KMS-11 (cell line): ENCODE data around the gene CPZ.

ENCODE experiments used
- H2AFZ ChIP-seq: fragments of 200-600 bp; sonication (generic); 2 replicates; pipeline ENCODE4 v1.6.1; 2016; ENCODE audit warnings: antibody characterized with exemption, mixed run types, low read depth
- H3K27ac ChIP-seq: fragments of 200-600 bp; sonication (generic); 2 replicates; pipeline ENCODE4 v1.6.1; 2016; ENCODE audit warnings: mild to moderate bottlenecking, mixed run types
- H3K27me3 ChIP-seq: fragments of 200-600 bp; sonication (generic); 2 replicates; pipeline ENCODE4 v1.6.1; 2017; ENCODE audit warnings: mild to moderate bottlenecking, low read depth, mixed run types, moderate library complexity; ENCODE audit not compliant: insufficient read depth
- H3K36me3 ChIP-seq: fragments of 200-600 bp; sonication (generic); 2 replicates; pipeline ENCODE4 v1.6.1; 2017; ENCODE audit warnings: mild to moderate bottlenecking, mixed run types; ENCODE audit not compliant: insufficient read depth
- H3K4me1 ChIP-seq: fragments of 200-600 bp; sonication (generic); 2 replicates; pipeline ENCODE4 v1.6.1; 2016; ENCODE audit warnings: mild to moderate bottlenecking, low read depth, mixed run types; ENCODE audit not compliant: poor library complexity, severe bottlenecking
- H3K4me2 ChIP-seq: fragments of 200-600 bp; sonication (generic); 2 replicates; pipeline ENCODE4 v1.7.0; 2016; ENCODE audit warnings: mild to moderate bottlenecking, mixed run types
- H3K4me3 ChIP-seq: fragments of 200-600 bp; sonication (generic); IDR thresholded peaks from 2 replicates; pipeline ENCODE4 v1.6.1; 2017; ENCODE audit warnings: low read depth, low read length, mixed read lengths; ENCODE audit not compliant: insufficient read depth
- H3K79me2 ChIP-seq: fragments of 200-600 bp; sonication (generic); 2 replicates; pipeline ENCODE4 v1.6.1; 2016; ENCODE audit warnings: low read depth, mixed run types; ENCODE audit not compliant: insufficient read depth
- H3K9ac ChIP-seq: fragments of 200-600 bp; sonication (generic); 2 replicates; pipeline ENCODE4 v1.6.1; 2016; ENCODE audit warnings: mild to moderate bottlenecking, mixed run types
- H4K20me1 ChIP-seq: fragments of 200-600 bp; sonication (generic); 2 replicates; pipeline ENCODE4 v1.6.1; 2016; ENCODE audit warnings: mild to moderate bottlenecking, mixed run types; ENCODE audit not compliant: insufficient read depth
- TF ChIP-seq, protein P1 (sequence below): fragments of 200-600 bp; sonication (generic); conservative IDR thresholded peaks from 2 replicates; pipeline ENCODE4 v1.6.1; 2017; ENCODE audit warnings: low read depth, mild to moderate bottlenecking, antibody characterized with exemption, low read length, moderate library complexity, mixed read lengths

CPZ gene

DNA sequence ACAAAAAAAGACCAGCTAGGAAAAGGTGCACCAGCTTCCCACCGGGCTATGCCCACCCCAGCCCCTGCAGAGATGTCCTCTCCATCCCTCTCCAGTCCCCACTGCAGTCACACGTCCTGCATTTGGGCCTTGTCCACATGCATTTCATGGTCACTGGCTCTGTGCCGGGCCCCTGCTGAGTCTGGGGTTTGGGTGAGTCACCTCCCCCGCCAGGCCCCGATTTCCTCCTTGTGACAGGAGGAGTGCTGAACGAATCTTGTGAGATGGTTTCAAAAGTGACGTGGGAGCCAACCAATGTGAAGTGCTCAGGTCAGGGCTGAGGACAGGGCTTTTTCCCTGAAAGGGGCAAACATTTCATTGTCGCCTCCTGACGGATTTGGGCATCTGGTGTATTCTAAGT, 7.1 kb downstream of the CPZ start:
- no peaks in the 10 kb centered on the region for H4K20me1 ChIP-seq
- TF ChIP-seq, protein P1, sequence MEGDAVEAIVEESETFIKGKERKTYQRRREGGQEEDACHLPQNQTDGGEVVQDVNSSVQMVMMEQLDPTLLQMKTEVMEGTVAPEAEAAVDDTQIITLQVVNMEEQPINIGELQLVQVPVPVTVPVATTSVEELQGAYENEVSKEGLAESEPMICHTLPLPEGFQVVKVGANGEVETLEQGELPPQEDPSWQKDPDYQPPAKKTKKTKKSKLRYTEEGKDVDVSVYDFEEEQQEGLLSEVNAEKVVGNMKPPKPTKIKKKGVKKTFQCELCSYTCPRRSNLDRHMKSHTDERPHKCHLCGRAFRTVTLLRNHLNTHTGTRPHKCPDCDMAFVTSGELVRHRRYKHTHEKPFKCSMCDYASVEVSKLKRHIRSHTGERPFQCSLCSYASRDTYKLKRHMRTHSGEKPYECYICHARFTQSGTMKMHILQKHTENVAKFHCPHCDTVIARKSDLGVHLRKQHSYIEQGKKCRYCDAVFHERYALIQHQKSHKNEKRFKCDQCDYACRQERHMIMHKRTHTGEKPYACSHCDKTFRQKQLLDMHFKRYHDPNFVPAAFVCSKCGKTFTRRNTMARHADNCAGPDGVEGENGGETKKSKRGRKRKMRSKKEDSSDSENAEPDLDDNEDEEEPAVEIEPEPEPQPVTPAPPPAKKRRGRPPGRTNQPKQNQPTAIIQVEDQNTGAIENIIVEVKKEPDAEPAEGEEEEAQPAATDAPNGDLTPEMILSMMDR: no peak
- no peaks in the 10 kb centered on the region for H3K27me3 ChIP-seq
- no peak overlapping the region for H3K4me2 ChIP-seq
- no peaks in the 10 kb centered on the region for H3K36me3 ChIP-seq
- no peak overlapping the region for H3K9ac ChIP-seq
- H2AFZ ChIP-seq: no peak overlapping the region
- H3K79me2 ChIP-seq: no peaks in the 10 kb centered on the region
- H3K27ac ChIP-seq: no peak overlapping the region
- no peak overlapping the region for H3K4me3 ChIP-seq
- H3K4me1 ChIP-seq: no peaks in the 10 kb centered on the region

DNA sequence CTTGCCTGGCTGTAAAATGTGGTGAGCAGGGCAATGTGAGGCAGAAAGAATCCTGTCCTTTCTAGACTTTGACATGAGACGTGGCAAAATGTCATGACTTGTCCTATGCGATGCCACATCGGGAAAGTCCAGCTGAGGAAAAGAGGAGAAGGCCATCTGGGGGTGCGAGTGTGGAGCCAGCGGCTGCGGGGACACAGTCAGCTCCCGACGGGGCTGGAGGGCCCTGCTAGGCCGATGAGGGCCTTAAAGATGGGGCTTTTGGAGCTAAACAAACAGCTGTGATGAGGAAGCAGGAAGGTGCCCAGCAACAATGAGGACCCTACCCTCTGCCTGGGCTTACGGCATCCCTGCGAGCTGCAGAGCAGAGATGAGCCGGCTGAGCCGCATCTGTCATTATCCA, 7.7 kb downstream of the CPZ start:
- Histone ChIP-seq H3K36me3 (no peaks in the 10 kb centered on the region), H3K9ac (no peak overlapping the region), H4K20me1 (no peaks in the 10 kb centered on the region), H3K4me2 (no peak overlapping the region), H3K4me1 (no peaks in the 10 kb centered on the region), H2AFZ (no peak overlapping the region), H3K27ac (no peak overlapping the region), H3K4me3 (no peak overlapping the region), H3K79me2 (no peaks in the 10 kb centered on the region), H3K27me3 (no peaks in the 10 kb centered on the region)
- TF ChIP-seq, protein P1: no peak

DNA sequence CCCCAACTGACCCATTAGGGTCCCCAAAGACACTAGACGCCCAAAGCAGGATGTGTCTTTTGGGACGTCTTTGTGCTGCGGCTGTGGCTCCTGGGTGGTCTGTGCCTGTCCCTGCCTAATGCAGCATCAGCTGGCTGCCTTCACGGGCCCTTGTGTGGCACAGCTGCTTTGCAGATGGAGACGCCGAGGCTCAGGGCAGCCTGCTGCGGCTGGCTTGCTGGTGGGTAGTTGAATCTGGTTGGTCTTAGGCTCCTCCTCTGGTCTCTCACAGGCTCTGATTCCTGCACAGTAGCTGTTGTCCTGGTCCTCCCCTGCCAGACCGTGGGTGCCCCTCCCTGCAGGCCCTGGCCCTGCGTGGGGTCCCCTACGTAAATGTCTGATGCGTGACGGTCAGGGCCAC, 8.1 kb downstream of the CPZ start:
- no peaks in the 10 kb centered on the region for H3K4me1 ChIP-seq

DNA sequence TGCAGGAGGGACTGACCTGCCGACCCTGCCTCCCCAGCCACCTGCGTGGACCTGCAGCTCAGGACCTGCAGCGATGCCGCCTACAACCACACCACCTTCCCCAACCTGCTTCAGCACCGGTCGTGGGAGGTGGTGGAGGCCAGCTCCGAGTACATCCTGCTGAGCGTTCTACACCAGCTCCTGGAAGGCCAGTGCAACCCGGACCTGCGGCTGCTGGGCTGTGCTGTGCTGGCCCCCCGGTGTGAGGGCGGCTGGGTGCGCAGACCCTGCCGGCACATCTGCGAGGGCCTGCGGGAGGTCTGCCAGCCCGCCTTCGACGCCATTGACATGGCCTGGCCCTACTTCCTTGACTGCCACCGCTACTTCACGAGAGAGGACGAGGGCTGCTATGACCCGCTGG, 8.5 kb downstream of the CPZ start:
- Histone ChIP-seq H2AFZ (no peak overlapping the region), H3K79me2 (no peaks in the 10 kb centered on the region), H3K4me2 (no peak overlapping the region), H3K36me3 (no peaks in the 10 kb centered on the region), H3K4me3 (no peak overlapping the region), H4K20me1 (no peaks in the 10 kb centered on the region), H3K9ac (no peak overlapping the region), H3K4me1 (no peaks in the 10 kb centered on the region), H3K27ac (no peak overlapping the region), H3K27me3 (no peaks in the 10 kb centered on the region)
- TF ChIP-seq, protein P1: no peak

More for the DNA sequence above, 8.1 kb downstream of the CPZ start:
- no peak overlapping the region for H3K4me3 ChIP-seq
- no peak overlapping the region for H3K27ac ChIP-seq
- H3K4me2 ChIP-seq: no peak overlapping the region
- H3K27me3 ChIP-seq: no peaks in the 10 kb centered on the region
- TF ChIP-seq, protein P1: no peak
- no peaks in the 10 kb centered on the region for H4K20me1 ChIP-seq
- H3K36me3 ChIP-seq: no peaks in the 10 kb centered on the region
- H3K79me2 ChIP-seq: no peaks in the 10 kb centered on the region
- no peak overlapping the region for H3K9ac ChIP-seq
- no peak overlapping the region for H2AFZ ChIP-seq
